M059J (cell line): ENCODE data around the gene PSMD5. TPM values are rescaled to one million over a fixed set of nuclear protein-coding genes. Genes with fewer than 3 reads are reported as not detected.

Experiments
- DNase-seq: peaks from one replicate; pipeline ENCODE4 v3.0.0-alpha.2; 2012; ENCODE audit warnings: low read depth
- total RNA-seq: library from RNA; depleted of rRNA; stranded (reverse); fragments of >200 nt; shearing (Covaris generic); gene quantifications from 2 replicates; pipeline ENCODE4 v1.2.3, GENCODE V29; 2014

The PSMD5 gene
- total RNA-seq, 1 experiment from 2014 or later, result 58.3 TPM

- no peak for DNase-seq
Measured at GRCh38 chr9:120875195-120875565, 32.5 kb upstream of the PSMD5 start.

GRCh38 chr9:120874226-120875194, 31.8 kb upstream of the PSMD5 start:
- DNase-seq, result no peak

GRCh38 chr9:120873512-120873911, 30.8 kb upstream of the PSMD5 start:
- DNase-seq, result peak; percentile 54

- DNase-seq, result no peak
Measured at GRCh38 chr9:120872791-120873502, 30.2 kb upstream of the PSMD5 start.

GRCh38 chr9:120870206-120870605, 27.5 kb upstream of the PSMD5 start:
- no peak for DNase-seq

- no peak for DNase-seq
Measured at GRCh38 chr9:120869726-120870125, 27.0 kb upstream of the PSMD5 start.

GRCh38 chr9:120869360-120869687, 26.6 kb upstream of the PSMD5 start:
- no peak for DNase-seq

- no peak for DNase-seq
Measured at GRCh38 chr9:120868676-120869359, 26.1 kb upstream of the PSMD5 start.

GRCh38 chr9:120868339-120868675, 25.6 kb upstream of the PSMD5 start:
- no peak for DNase-seq

GRCh38 chr9:120867676-120868338, 25.1 kb upstream of the PSMD5 start:
- DNase-seq, result no peak

- no peak for DNase-seq
Measured at GRCh38 chr9:120866651-120867050, 23.9 kb upstream of the PSMD5 start.

- no peak for DNase-seq
Measured at GRCh38 chr9:120865809-120866208, 23.1 kb upstream of the PSMD5 start.

- DNase-seq, result no peak
Measured at GRCh38 chr9:120865176-120865575, 22.5 kb upstream of the PSMD5 start.

GRCh38 chr9:120864719-120865118, 22.0 kb upstream of the PSMD5 start:
- DNase-seq, result no peak

- no peak for DNase-seq
Measured at GRCh38 chr9:120863833-120864232, 21.1 kb upstream of the PSMD5 start.

GRCh38 chr9:120862452-120862851, 19.7 kb upstream of the PSMD5 start:
- no peak for DNase-seq

GRCh38 chr9:120861935-120862334, 19.2 kb upstream of the PSMD5 start:
- no peak for DNase-seq

GRCh38 chr9:120860083-120860482, 17.4 kb upstream of the PSMD5 start:
- DNase-seq, result no peak

- DNase-seq, result no peak
Measured at GRCh38 chr9:120859361-120859760, 16.6 kb upstream of the PSMD5 start.

- no peak for DNase-seq
Measured at GRCh38 chr9:120857902-120858301, 15.2 kb upstream of the PSMD5 start.

GRCh38 chr9:120857481-120857880, 14.8 kb upstream of the PSMD5 start:
- no peak for DNase-seq

- DNase-seq, result no peak
Measured at GRCh38 chr9:120856700-120857099, 14.0 kb upstream of the PSMD5 start.
